ENCODE measurements around the gene UTP11.
"Not testable (repeated sequence)": the region's sequence is repeated elsewhere in the genome, so short reads cannot be mapped to it uniquely, and the experiment has no call there.

DNA sequence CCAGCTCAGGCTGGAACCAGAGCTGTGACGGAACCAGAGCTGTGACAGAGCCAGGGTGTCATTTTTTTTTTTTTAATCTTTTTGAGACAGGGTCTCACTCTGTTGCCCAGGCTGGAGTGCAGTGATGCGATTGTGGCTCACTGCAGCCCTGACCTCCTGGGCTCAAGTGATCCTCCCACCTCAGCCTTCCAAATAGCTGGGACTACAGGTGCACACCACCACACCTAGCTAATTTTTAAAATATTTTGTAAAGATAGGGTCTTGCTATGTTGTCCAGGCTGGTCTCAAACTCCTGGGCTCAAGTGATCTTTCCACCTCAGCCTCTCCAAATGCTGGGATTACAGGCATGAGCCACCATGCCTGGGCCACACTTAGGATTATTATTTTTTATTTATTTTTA lies 20.5 kb downstream of the UTP11 start:
- TF ChIP-seq CTBP1 (IDR thresholded peaks at IDR 0.05; ENCODE audit: borderline replicate concordance); SUZ12 (IDR thresholded peaks at IDR 0.05); LEF1 (IDR thresholded peaks at IDR 0.05; ENCODE audit: borderline replicate concordance); BHLHE40 (IDR thresholded peaks at IDR 0.05; ENCODE audit: borderline replicate concordance); FOXK2 (IDR thresholded peaks at IDR 0.05); FOXM1 (IDR thresholded peaks at IDR 0.05; ENCODE audit: borderline replicate concordance); ZNF384 (IDR thresholded peaks at IDR 0.05): not testable (repeated sequence)
